ENCODE data around the gene KY. TPM values are rescaled to one million over a fixed set of nuclear protein-coding genes. Genes with fewer than 3 reads are reported as not detected.

The KY gene
- total and polyA plus RNA-seq, 9 of the 15 experiments (the other 6 are each of a cell fraction or from before 2014, with no cell fraction given) = not detected

DNA sequence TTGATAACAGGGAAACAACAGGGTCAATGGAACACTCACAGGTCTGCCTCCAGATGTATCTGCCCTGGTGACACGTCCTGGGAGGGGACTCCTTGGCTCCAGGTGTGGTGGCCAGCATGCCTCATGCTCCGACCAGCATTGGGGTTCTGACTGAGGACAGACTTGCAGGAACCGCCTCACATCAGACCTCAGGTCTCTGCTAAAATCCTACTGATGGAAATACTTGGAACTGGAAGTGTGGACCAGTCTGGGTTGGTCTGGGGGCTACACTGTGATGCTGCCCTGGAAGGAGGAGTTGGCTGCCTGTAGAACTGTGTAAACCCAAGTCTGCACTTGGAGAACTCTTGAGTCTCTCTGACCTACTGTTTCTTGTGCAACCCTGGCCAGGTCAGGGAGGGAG is 17.1 kb upstream of the KY start:
- Histone ChIP-seq H3K9ac (ENCODE audit: insufficient read depth in 1 of 2, low read depth in 2 of 2, low read length in 2 of 2) (no peak overlapping the region), H3K79me2 (ENCODE audit: control insufficient read depth, insufficient read depth, low read length) (no peaks in the 10 kb centered on the region), H3K4me1 (replicated peaks in 1 of 2; ENCODE audit: control insufficient read depth in 2 of 2, insufficient read depth in 2 of 2, low read length in 2 of 2) (no peaks in the 10 kb centered on the region), H3K27ac (ENCODE audit: extremely low read depth, low read depth, low read length) (no peak overlapping the region), H3K9me3 (replicated peaks; ENCODE audit: control insufficient read depth, insufficient read depth, low read depth, low read length) (no peaks in the 10 kb centered on the region), H4K20me1 (replicated peaks; ENCODE audit: control insufficient read depth, insufficient read depth, low read length) (no peaks in the 10 kb centered on the region), H3K9me1 (ENCODE audit: control insufficient read depth, insufficient read depth, low read length) (no peaks in the 10 kb centered on the region), H3K27me3 (ENCODE audit: control insufficient read depth in 2 of 2, insufficient read depth in 2 of 2, low read length in 2 of 2) (peaks cover 0 to 13% of the 10 kb centered on the region in 2 experiments; a peak in 1 of 5 replicates), H3K36me3 (ENCODE audit: control insufficient read depth, insufficient read depth, low read length) (no peaks in the 10 kb centered on the region), H3K4me3 (no peak overlapping the region), H2AFZ (ENCODE audit: low read depth, low read length) (no peak overlapping the region), H3K4me2 (ENCODE audit: insufficient read depth, low read length) (no peak overlapping the region)
- no TSS peak for BruUV-seq (replicated peaks)
- TF ChIP-seq ZNF212 (CRISPR knock-in tag; IDR thresholded peaks at IDR 0.05) = no peak
- no peak for TF ChIP-seq NR1H2 (CRISPR knock-in tag; IDR thresholded peaks at IDR 0.05)
- TF ChIP-seq, protein P1, sequence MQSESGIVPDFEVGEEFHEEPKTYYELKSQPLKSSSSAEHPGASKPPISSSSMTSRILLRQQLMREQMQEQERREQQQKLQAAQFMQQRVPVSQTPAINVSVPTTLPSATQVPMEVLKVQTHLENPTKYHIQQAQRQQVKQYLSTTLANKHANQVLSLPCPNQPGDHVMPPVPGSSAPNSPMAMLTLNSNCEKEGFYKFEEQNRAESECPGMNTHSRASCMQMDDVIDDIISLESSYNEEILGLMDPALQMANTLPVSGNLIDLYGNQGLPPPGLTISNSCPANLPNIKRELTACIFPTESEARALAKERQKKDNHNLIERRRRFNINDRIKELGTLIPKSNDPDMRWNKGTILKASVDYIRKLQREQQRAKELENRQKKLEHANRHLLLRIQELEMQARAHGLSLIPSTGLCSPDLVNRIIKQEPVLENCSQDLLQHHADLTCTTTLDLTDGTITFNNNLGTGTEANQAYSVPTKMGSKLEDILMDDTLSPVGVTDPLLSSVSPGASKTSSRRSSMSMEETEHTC (IDR thresholded peaks at IDR 0.05) = no peak
- no peak for TF ChIP-seq ZNF75A (CRISPR knock-in tag; IDR thresholded peaks at IDR 0.05)
- no peak for TF ChIP-seq POLR2H (tag; IDR thresholded peaks at IDR 0.05; ENCODE audit: low read depth)
- TF ChIP-seq ZNF224 (CRISPR knock-in tag; IDR thresholded peaks at IDR 0.05) = no peak
- TF ChIP-seq MAFF (IDR thresholded peaks at IDR 0.05; ENCODE audit: low read length) = no peak
- TF ChIP-seq ZNF551 (CRISPR knock-in tag; IDR thresholded peaks at IDR 0.05) = no peak
- TF ChIP-seq FUS (optimal IDR thresholded peaks at IDR 0.05; ENCODE audit: low read depth, low read length) = no peak
- intact Hi-C loops (cut with micrococcal nuclease) (no loop called here), in situ Hi-C loops (cut with MboI) (no loop called here)
- FAIRE-seq (no peak), DNase-seq (ENCODE audit: extremely low read depth in 1 of 4, low spot score in 3 of 4) (no peak), ATAC-seq (no peak)
- CTCF ChIA-PET (ENCODE audit: low intra/inter-chr PET ratio) = no interaction called here
- POLR2A ChIA-PET = no interaction called here
- 0% methylated on average over 3 of the region's 3 CpGs for WGBS (ENCODE audit: insufficient coverage, low coverage, missing lambda C conversion rate)

All from K562 (cell line).